Neuron (in vitro differentiated cells): ENCODE results near the gene CTNNA1.

Source experiments
- H2AFZ ChIP-seq: one replicate; pipeline ENCODE4 v1.6.1; 2013; ENCODE audit warnings: low read depth, mild to moderate bottlenecking, inconsistent platforms, low read length, moderate library complexity
- H3K27me3 ChIP-seq: one replicate; pipeline ENCODE4 v1.6.1; 2013; ENCODE audit warnings: low read length; ENCODE audit not compliant: insufficient read depth
- H3K36me3 ChIP-seq: one replicate; pipeline ENCODE4 v1.6.1; 2013; ENCODE audit warnings: low read length; ENCODE audit not compliant: insufficient read depth
- H3K4me1 ChIP-seq: one replicate; pipeline ENCODE4 v1.6.1; 2013; ENCODE audit warnings: low read length; ENCODE audit not compliant: insufficient read depth
- H3K4me3 ChIP-seq: 2 replicates; pipeline ENCODE4 v1.5.1; 2013; ENCODE audit warnings: mild to moderate bottlenecking, low read length, moderate library complexity
- H3K9me3 ChIP-seq: one replicate; pipeline ENCODE4 v1.6.1; 2013; ENCODE audit warnings: low read length

CTNNA1 gene

GRCh38 chr5:138980441-138980840, 227.2 kb downstream of the CTNNA1 start:
- Histone ChIP-seq H3K4me3 (no peak overlapping the region), H2AFZ (no peak overlapping the region), H3K9me3 (peaks cover 2% of the 10 kb centered on the region), H3K4me1 (no peaks in the 10 kb centered on the region), H3K27me3 (no peaks in the 10 kb centered on the region), H3K36me3 (no peaks in the 10 kb centered on the region)

GRCh38 chr5:138981131-138981530, 227.9 kb downstream of the CTNNA1 start:
- Histone ChIP-seq H3K4me3 (no peak overlapping the region), H3K27me3 (no peaks in the 10 kb centered on the region), H2AFZ (no peak overlapping the region), H3K9me3 (peaks cover 2% of the 10 kb centered on the region), H3K4me1 (no peaks in the 10 kb centered on the region), H3K36me3 (no peaks in the 10 kb centered on the region)

- Histone ChIP-seq H3K36me3 (no peaks in the 10 kb centered on the region), H3K9me3 (peaks cover 2% of the 10 kb centered on the region), H2AFZ (no peak overlapping the region), H3K4me3 (no peak overlapping the region), H3K4me1 (no peaks in the 10 kb centered on the region), H3K27me3 (no peaks in the 10 kb centered on the region)
Measured at GRCh38 chr5:138981586-138981985, 228.4 kb downstream of the CTNNA1 start.

GRCh38 chr5:138983984-138984383, 230.8 kb downstream of the CTNNA1 start:
- Histone ChIP-seq H3K9me3 (no peaks in the 10 kb centered on the region), H3K36me3 (no peaks in the 10 kb centered on the region), H2AFZ (no peak overlapping the region), H3K4me1 (no peaks in the 10 kb centered on the region), H3K4me3 (no peak overlapping the region), H3K27me3 (no peaks in the 10 kb centered on the region)
